HEK293T (cell line): ENCODE results near the gene WNK1.

Source experiments
- CTCF ChIA-PET: fragments of 350-600 bp; formaldehyde crosslinking; extraction: SDS; loops from one replicate; lab custom pipeline; 2021; ENCODE audit warnings: antibody characterized with exemption, inconsistent platforms; lab: Yijun Ruan, JAX
- POLR2A ChIA-PET: fragments of 350-600 bp; formaldehyde crosslinking; extraction: SDS; loops from one replicate; lab custom pipeline; 2020; ENCODE audit warnings: antibody characterized with exemption, inconsistent platforms; lab: Yijun Ruan, JAX
- DNase-seq: peaks from one replicate; pipeline ENCODE4 v3.0.0; 2012; ENCODE audit warnings: mixed read lengths; ENCODE audit errors: extremely low spot score
- ARNT ChIP-seq: fragments of 450-650 bp; IDR thresholded peaks from 2 replicates; pipeline ENCODE4 v1.6.1; 2017; ENCODE audit warnings: mild to moderate bottlenecking
- BHLHE40 ChIP-seq: fragments of 450-650 bp; IDR thresholded peaks from 2 replicates; pipeline ENCODE4 v1.6.1; 2016; ENCODE audit warnings: mild to moderate bottlenecking, moderate library complexity, borderline replicate concordance
- CTBP1 ChIP-seq: fragments of 450-650 bp; IDR thresholded peaks from 2 replicates; pipeline ENCODE4 v1.6.1; 2016; ENCODE audit warnings: borderline replicate concordance
- ELF4 ChIP-seq: fragments of 450-650 bp; IDR thresholded peaks from 2 replicates; pipeline ENCODE4 v1.6.1; 2017; ENCODE audit warnings: antibody characterized with exemption
- FOXA1 ChIP-seq: fragments of 450-650 bp; IDR thresholded peaks from 2 replicates; pipeline ENCODE4 v1.6.1; 2016; ENCODE audit warnings: mild to moderate bottlenecking
- FOXK2 ChIP-seq: fragments of 450-650 bp; IDR thresholded peaks from 2 replicates; pipeline ENCODE4 v1.6.1; 2016; ENCODE audit warnings: mild to moderate bottlenecking
- FOXM1 ChIP-seq: fragments of 450-650 bp; IDR thresholded peaks from 2 replicates; pipeline ENCODE4 v1.6.1; 2017; ENCODE audit warnings: mild to moderate bottlenecking, borderline replicate concordance
- HDGF ChIP-seq: fragments of 450-650 bp; IDR thresholded peaks from 2 replicates; pipeline ENCODE4 v1.6.1; 2017; ENCODE audit warnings: antibody characterized with exemption, borderline replicate concordance
- L3MBTL2 ChIP-seq: fragments of 450-650 bp; conservative IDR thresholded peaks from 2 replicates; pipeline ENCODE4 v1.6.1; 2016; ENCODE audit warnings: mild to moderate bottlenecking
- LEF1 ChIP-seq: fragments of 450-650 bp; IDR thresholded peaks from 2 replicates; pipeline ENCODE4 v1.6.1; 2017; ENCODE audit warnings: mild to moderate bottlenecking, borderline replicate concordance
- NFRKB ChIP-seq: fragments of 450-650 bp; IDR thresholded peaks from 2 replicates; pipeline ENCODE4 v1.6.1; 2016; ENCODE audit warnings: mild to moderate bottlenecking, moderate library complexity
- SP1 ChIP-seq: fragments of 450-650 bp; IDR thresholded peaks from 2 replicates; pipeline ENCODE4 v1.6.1; 2017
- SUZ12 ChIP-seq: fragments of 450-650 bp; IDR thresholded peaks from 2 replicates; pipeline ENCODE4 v1.6.1; 2016; ENCODE audit warnings: mild to moderate bottlenecking
- TARDBP ChIP-seq: fragments of 450-650 bp; IDR thresholded peaks from 2 replicates; pipeline ENCODE4 v1.6.1; 2016
- ZNF384 ChIP-seq: fragments of 450-650 bp; IDR thresholded peaks from 2 replicates; pipeline ENCODE4 v1.6.1; 2016
- TF ChIP-seq, protein P1 (sequence below): fragments of 450-650 bp; IDR thresholded peaks from 2 replicates; pipeline ENCODE4 v1.6.1; 2016

The WNK1 gene

DNA sequence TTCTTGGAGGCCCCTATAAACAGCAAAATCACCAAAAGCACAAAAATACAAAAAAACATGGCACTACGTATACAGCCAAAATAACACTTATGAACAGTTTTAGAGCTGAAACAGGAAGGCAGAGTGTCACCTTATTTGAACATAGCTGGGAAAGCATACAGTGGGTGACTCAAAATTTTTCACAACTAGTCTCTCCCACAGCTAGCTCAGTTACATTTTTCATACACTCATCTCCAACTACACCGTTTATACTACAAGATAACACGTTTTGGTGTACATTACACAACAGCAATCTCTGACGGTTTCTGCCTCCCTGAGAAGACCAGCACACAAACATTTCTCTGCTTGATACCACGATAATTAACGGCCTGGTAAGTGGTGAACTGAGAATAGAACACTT, 194.3 kb downstream of the WNK1 start:
- TF ChIP-seq NFRKB (no peak), TARDBP (no peak), SP1 (no peak), L3MBTL2 (no peak), SUZ12 (no peak), LEF1 (no peak), BHLHE40 (no peak)
- TF ChIP-seq, protein P1, sequence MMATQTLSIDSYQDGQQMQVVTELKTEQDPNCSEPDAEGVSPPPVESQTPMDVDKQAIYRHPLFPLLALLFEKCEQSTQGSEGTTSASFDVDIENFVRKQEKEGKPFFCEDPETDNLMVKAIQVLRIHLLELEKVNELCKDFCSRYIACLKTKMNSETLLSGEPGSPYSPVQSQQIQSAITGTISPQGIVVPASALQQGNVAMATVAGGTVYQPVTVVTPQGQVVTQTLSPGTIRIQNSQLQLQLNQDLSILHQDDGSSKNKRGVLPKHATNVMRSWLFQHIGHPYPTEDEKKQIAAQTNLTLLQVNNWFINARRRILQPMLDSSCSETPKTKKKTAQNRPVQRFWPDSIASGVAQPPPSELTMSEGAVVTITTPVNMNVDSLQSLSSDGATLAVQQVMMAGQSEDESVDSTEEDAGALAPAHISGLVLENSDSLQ = no peak
- CTCF ChIA-PET = interaction anchor here (0.7 to 1.1 kb wide), 2 partner anchors 22 to 571 kb away, joined by 4 read pairs; no protein-coding TSS in a partner anchor
- no peak for DNase-seq
- POLR2A ChIA-PET = interaction anchor here (0.8 kb wide), 1 partner anchor 630 kb away, joined by 3 read pairs; no protein-coding TSS in a partner anchor

DNA sequence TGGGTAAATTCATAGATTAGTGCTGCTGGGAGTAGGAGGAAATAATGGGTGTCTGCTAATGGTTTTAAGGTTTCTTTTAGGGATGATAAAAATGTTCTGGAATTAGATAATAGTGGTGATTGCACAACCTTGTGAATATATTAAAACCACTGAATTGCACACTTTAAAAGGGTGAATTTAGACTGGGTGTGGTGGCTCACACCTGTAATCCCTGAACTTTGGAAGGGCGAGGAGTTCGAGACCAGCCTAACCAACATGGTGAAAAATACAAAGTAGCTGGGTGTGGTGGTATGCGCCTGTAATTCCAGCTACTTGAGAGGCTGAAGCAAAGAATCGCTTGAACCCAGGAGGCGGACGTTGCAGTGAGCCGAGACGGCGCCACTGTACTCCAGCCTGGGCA, 195.9 kb downstream of the WNK1 start:
- TF ChIP-seq BHLHE40 (no peak), SP1 (no peak), FOXM1 (no peak), ARNT (no peak), NFRKB (no peak), FOXA1 (no peak), ZNF384 (no peak), SUZ12 (no peak)
- POLR2A ChIA-PET = interaction anchor here (0.6 to 1.7 kb wide), 3 partner anchors 14 to 176 kb away, joined by 3 to 15 read pairs (median 8); partner anchors contain the start of gene ERC1
- CTCF ChIA-PET = interaction anchor here (0.7 to 1.6 kb wide), 2 partner anchors 140 to 372 kb away, joined by 3 to 4 read pairs; no protein-coding TSS in a partner anchor
- no peak for DNase-seq

DNA sequence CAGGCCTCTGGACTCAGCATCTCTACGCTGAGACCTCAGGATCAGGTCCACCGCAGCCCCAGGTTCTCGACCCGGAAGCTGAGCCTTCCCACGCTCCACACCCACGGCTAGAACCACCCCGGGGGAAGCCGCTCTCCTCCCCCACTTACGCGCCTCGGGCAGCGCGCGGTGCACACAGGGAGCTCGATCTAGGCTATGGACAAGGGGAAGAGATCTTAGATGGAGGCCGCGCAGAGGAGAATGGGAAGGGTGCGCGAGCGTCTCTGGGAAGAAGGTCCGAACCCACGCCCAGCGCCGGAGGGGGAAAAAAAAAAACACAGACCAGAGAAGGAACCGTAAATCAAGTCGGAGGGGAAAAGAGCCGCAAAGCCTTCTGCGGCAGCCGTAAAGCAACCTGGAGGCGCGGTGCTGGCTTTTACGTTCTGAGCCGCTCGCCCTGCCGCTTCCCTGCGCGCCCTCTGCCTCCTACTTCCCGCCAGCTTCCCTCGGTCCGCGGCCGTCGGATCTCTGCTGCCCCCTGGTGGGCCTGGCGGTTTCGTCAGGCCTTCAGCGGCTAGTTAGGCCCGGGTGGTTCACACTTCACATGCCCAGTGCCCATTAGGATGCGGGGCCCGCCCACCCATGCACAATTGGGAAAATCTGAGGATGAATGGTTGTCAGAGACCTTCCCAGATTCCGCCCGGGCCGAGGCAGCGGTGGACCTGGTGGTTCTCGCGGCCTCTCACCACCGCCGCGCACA, 197.2 kb downstream of the WNK1 start, which contains the start of gene RAD52:
Gene RAD52 (minus strand): TSS at position 242 of the 739 bp plus-strand sequence. CDS start 16,636 bp downstream, outside the sequence.
- TF ChIP-seq SUZ12 = no peak
- no peak for TF ChIP-seq SP1
- TF ChIP-seq LEF1 = no peak
- TF ChIP-seq ARNT = no peak
- peak; percentile 63; the same call in 1 of the 2 replicates for TF ChIP-seq HDGF
- TF ChIP-seq L3MBTL2 = no peak; the same call in 1 of the 2 replicates
- TF ChIP-seq TARDBP = peak; percentile 87
- TF ChIP-seq FOXK2 = no peak
- TF ChIP-seq CTBP1 = no peak
- peak; percentile 99 for TF ChIP-seq ZNF384
- TF ChIP-seq FOXM1 = no peak
- no peak for TF ChIP-seq FOXA1
- peak; percentile 48 for TF ChIP-seq ELF4
- TF ChIP-seq, protein P1 = peak; percentile 90
- no peak for TF ChIP-seq NFRKB
- TF ChIP-seq BHLHE40 = no peak
- peak; percentile 91 for DNase-seq
- ChIA-PET POLR2A (interaction anchor here (0.6 to 1.7 kb wide), 24 partner anchors 10 to 652 kb away, joined by 3 to 15 read pairs (median 4); partner anchors contain the start of genes ERC1 and WNK1), CTCF (interaction anchor here (0.5 to 1.6 kb wide), 12 partner anchors 10 to 394 kb away, joined by 3 to 7 read pairs (median 3); no protein-coding TSS in a partner anchor)

DNA sequence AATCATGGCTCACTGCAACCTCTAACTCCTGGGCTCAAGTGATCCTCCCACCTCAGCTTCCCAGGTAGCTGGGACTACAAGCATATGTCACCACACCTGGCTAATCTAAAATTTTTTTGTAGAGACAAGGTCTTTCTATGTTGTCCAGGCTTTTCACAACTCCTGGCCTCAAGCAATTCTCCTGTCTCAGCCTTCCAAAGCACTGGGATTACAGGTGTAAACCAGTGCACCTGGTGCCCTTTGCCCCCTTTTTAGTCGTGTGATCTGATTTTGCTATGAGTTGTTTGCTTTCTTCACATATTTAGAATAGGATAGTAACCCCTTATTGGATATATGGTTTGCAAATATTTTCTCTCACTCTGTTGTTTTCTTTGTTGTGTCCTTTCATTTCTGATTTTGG, 198.8 kb downstream of the WNK1 start:
- ChIA-PET CTCF (interaction anchor here (1.1 kb wide), 1 partner anchor 136 kb away, joined by 3 read pairs; no protein-coding TSS in a partner anchor), POLR2A (no interaction called here)
- TF ChIP-seq SUZ12 = no peak
- TF ChIP-seq HDGF = no peak
- no peak for TF ChIP-seq FOXM1
- no peak for TF ChIP-seq FOXK2
- no peak for TF ChIP-seq LEF1
- no peak for TF ChIP-seq ELF4
- TF ChIP-seq ZNF384 = no peak
- no peak for TF ChIP-seq NFRKB
- TF ChIP-seq CTBP1 = no peak
- TF ChIP-seq ARNT = no peak
- DNase-seq = no peak

DNA sequence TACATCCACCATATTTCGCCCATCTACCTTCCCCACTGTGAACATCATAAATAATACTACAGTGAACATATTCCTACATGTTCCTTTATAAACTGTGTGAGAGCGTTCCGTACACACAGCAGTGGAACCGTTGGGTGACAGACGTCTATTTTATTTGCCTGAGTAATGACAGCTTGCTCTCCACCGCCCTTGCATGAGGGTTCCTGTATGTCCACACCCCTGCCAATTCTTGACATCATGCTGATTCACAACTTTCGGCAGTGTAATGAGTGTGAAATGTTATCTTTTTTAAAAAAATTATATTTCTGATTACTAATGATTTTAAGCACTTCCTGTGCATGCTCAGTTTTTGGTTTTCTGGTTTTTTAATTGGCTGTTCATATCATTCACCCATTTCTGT, 201.4 kb downstream of the WNK1 start:
- DNase-seq = no peak
- POLR2A ChIA-PET = interaction anchor here (1.3 to 1.5 kb wide), 2 partner anchors 37 to 38 kb away, joined by 4 read pairs; no protein-coding TSS in a partner anchor
- TF ChIP-seq FOXM1 = no peak
- TF ChIP-seq FOXA1 = no peak
- TF ChIP-seq, protein P1 = peak; percentile 58
- CTCF ChIA-PET = interaction anchor here (0.6 to 1.3 kb wide), 3 partner anchors 86 to 391 kb away, joined by 3 to 5 read pairs (median 4); no protein-coding TSS in a partner anchor

DNA sequence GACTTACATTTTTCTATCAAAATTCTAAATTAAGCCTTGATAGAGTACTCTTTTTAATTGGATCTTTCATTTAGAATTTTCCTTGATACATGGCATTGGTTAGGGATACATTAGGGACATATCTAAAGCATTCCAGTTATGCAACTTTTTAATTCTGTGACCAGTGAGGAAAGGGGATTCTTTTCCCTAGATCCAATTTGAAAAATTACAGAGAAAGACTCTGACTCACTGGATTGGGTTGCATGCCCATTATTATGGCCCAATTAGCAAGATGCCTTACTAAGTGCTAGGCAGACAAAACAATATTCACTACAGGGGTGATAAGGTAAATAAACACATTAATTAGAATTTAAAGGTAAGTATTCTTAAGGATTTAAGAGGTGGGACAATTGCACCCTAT, 202.4 kb downstream of the WNK1 start:
- ChIA-PET CTCF (interaction anchor here (1.3 kb wide), 1 partner anchor 138 kb away, joined by 4 read pairs; no protein-coding TSS in a partner anchor), POLR2A (no interaction called here)
- DNase-seq = no peak
- TF ChIP-seq FOXM1 (no peak), L3MBTL2 (no peak), NFRKB (no peak), ARNT (no peak), SP1 (no peak), FOXK2 (no peak), SUZ12 (no peak), CTBP1 (no peak)
- TF ChIP-seq, protein P1 = no peak
